HG02870 (cell line): Measurements from ENCODE around the gene PBXIP1.
A peak's percentile ranks its signal among the peaks of the same experiment; 100 is the strongest.

Experiments used
- ATAC-seq: cut with Tn5 transposase; IDR thresholded peaks from one replicate; pipeline ENCODE4 v1.9.1; 2021; ENCODE audit warnings: mild to moderate bottlenecking, moderate library complexity; ENCODE audit not compliant: unreplicated experiment

PBXIP1 gene

GRCh38 chr1:154959426-154959780, 3.5 kb upstream of the PBXIP1 start:
- ATAC-seq, result no peak

DNA sequence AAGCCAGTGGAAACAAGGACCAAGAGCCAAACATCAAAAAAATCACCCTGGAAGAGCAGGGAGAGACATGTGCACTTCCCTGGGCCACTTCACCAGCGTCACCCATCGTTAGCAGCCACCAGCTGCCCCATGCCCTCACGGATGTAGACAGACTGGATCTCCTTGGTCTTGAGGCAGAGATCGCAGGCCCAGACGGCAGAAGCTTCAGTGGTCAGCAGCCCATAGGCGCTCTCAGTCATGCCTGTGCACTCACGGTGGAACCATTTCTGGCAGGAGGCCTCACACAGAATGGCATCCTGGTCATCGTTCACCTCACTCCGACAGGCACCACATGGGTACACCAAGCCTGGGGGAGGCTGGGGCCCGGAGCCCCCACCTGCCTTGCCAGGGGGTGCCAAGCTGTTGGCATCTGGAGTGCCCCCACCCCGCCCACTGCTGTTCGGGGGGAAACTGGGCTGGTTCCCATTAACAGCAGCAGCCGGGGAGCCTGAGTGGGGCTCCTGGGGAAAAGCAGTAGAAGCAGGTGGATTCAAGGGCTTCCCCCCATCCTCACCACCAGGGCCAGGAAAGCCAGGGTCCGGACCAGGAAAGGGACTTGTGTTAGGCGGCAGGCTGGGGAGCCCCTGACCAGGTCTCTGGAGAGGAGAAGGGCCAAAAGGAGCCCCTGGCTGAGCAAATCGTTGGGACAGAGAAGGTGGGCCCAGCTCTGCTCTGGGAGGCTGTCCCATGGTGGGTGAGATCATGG, 3.0 kb upstream of the PBXIP1 start:
- ATAC-seq, result no peak

GRCh38 chr1:154958036-154958435, 2.1 kb upstream of the PBXIP1 start:
- ATAC-seq, result no peak

- ATAC-seq, result no peak
These were observed 1.3 kb upstream of the PBXIP1 start for GRCh38 chr1:154957091-154957657.

DNA sequence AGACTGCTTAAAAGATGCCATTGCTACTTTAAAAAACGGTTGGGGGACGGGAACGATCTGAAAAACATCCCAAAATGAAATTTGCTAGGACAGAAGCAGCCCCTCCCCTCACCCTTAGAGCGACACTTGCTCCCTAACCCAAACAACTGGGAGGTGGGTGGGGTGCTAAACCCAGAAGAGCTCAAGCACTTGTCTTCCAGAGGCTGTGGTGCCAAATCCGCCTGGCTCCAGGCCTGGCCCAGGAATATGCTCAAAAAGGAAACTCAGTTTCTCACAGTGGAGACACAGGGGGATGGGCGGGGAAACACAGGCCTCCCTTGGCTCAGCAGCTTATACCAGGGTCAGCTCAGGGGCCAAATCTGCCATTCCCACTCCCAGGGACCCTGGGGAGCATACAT, 644 bp upstream of the PBXIP1 start:
- no peak for ATAC-seq

DNA sequence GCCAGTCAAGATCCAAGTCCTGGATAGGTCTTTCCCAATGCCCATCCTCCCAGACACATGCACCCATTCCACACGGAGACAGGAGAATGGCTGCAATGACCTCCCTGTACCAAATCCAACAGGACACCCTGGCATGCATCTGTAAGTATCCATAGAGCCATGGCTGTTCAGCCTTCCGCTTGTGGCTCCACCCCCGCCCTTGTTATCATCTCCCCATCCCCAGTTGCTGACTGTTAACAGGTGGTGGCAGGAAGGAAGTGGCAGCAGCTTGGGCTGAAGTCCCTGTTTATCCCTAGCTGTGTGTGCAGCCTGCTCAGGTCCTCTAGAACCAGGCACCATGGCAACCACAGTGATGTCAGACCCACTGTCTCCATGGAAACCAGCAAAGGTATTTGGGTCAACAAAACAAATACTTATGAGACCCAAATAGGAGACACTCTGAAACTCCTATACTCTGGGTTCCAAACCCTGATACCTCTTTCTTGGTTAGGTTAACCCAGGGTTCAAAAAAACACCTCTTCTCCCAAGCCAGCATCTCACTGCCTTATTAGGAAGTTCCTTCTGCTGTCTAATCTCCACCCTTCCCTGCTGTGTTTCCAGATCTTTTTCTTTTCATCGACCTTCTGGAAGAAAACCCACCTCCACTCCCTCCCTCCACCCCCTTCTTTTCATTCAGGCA, 721 bp downstream of the PBXIP1 start:
- peak; percentile 39 for ATAC-seq

DNA sequence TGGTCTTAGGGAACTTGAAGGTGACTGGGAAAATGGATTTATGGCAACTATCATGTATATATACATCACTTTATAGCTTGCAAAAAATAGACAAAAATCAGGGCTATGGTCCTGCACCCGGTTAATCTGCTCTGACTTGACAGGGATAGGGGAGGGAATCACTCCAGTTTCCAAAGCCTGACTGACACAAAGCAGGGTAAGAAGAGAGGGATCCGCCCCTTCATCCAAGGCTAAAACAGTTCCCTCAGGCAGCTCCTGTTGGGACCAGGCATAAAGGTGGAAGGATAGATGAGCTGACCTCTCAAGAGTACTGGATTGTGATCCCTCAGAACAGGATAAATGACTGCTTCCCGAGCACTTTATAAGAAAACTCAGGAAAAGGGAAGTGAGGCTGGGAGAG, 1.4 kb downstream of the PBXIP1 start:
- no peak for ATAC-seq

GRCh38 chr1:154953611-154954038, 2.3 kb downstream of the PBXIP1 start:
- ATAC-seq, result no peak

DNA sequence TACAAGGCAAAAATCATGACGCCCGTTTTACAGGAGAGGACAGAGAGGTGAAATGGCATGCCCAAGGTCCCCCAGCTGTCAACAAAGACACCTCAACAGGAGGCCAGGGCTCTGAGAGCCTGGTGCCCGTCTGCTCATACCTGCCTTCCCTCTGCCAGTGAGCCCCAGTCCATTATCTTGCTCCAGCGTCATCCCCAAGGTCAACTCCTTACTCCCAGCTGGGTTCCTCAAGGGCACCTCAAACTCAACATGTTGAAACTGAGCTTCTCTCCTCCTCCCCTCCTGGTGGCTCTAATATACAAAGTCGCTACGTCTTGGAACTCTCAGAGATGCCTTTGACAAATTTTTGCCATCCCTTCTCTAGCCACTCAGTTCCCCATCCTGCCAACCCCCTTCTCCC, 3.2 kb downstream of the PBXIP1 start:
- ATAC-seq, result no peak

GRCh38 chr1:154951901-154952657, 3.8 kb downstream of the PBXIP1 start:
- no peak for ATAC-seq

DNA sequence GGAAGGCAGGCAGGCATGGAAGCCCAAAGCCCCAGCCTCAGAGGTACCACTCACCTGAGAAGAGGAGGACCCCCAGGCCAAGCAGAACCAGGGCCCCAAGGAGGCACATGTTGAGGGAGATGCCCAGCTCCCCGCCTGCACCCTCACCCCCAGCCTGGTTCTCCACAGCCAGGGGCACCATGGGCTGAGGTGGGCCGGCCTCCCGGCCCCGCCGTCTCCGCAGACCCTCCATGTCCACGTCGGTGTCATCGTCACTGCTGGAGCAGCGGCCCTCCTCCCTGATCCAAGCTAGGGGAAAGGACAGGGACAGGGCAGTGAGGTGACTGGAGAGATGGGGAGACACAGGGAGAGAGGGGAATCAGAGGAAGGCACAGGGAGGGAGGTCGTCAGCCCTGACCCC, 7.8 kb downstream of the PBXIP1 start:
- ATAC-seq, result no peak

GRCh38 chr1:154945962-154946850, 9.7 kb downstream of the PBXIP1 start:
- no peak for ATAC-seq

DNA sequence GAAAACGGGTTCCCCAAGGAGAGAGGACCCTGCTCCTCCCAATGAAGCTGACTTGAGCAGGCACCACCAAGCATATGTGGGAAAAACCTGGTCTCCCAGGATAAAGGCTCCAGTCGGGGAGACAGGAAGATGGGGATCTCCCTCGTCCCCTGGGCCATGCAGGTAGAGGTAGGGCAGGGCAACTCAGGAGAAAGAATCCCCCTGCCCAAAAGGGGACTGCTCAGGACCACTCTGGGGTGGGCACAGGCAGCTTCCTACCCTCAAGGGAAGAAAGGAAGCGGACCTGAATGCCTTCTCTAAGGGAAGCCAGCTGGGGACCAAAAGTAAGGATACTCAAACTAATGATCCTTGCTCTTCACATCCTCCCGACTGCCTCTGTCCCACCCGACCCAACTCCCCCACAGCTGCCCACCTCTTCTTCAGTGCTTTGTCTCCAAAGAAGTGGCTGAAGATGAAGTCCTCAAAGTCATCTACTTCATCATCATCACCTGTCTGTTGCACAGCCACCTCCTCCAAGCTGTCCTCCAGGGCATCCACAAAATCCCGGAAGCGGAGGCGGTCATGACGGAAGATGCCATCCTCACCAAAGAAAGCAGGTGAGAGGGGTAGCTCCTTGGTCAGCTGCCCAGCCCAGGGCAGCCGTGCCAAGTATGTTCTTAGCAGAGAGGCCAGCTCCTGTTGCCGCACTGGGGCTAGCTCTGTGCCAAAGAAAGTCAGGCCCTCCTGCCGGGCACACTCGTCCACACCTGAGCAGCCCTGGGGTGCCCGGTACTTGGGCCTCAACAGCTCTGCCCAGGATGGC, 10.5 kb downstream of the PBXIP1 start:
- no peak for ATAC-seq

DNA sequence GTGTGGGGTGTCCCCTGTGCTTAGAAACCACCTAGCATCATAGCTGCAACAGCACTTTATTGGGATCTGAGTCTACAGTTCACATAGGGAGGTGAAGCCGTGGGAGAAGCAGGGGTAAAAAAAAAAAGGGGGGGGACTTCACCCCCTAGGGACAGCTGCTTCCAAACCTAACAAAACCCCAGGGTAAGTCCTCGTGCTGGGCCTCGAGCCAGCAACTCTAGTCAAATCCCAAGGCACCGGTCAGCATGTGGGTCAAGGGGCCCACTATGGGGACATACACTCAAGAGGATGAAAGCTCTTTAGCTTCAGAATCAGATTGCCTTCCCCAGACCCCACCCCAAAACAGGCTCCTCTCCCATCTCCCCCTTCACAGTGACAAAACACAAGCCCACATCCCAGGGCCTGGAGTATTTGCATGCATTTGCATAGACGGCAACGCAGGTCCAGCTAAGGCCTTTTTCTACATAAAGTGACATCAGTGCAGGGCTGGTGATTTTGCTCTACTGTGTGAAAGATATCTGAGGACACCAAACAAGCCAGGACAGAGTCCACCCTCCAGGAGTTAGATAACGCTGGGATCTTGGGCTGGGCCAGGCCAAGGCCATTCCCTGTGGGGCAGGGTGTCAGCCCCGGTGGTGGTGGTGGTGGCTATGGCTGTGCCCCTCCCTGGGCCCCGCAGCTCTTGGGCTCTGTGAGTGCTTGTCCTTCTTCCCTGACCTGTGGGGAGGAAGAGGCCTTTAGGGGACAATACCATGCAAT, 11.3 kb downstream of the PBXIP1 start:
- ATAC-seq, result no peak

DNA sequence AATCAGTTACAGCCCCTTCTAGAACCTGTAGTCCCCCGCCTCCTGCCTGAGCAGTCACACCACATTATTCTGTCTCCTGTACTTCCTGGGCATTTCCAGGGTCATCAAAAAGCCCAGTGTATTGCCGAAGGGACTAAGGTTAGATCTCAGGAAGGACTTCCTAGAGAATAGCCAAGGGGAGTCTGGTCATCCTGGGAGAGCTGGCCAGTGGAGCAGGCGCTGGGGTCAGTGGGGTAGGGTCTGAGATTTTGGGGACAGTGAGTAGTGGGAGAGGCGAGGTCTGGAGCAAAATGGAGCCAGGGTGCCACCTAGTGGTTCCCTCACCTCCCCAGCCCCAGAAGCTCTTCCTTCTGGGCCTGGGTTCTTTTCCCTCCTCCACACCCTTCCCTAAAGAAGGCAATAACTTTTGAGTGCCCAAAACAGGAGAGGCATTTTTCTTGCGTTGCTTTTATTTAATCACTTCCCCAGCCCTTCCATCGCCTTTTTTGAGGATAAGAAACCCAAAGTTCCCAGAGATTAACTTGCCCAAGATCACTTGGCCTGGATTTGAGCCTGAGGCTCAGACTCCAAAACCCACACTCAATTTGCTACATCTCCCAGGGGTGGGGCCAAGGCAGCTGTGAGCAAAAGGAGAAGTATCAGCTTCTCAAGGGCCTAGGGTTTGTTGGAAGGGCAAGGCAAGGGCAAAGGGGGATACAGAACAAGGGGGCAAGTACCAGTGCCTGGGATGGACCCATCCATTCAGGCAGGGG, 12.1 kb downstream of the PBXIP1 start:
- ATAC-seq, result no peak

DNA sequence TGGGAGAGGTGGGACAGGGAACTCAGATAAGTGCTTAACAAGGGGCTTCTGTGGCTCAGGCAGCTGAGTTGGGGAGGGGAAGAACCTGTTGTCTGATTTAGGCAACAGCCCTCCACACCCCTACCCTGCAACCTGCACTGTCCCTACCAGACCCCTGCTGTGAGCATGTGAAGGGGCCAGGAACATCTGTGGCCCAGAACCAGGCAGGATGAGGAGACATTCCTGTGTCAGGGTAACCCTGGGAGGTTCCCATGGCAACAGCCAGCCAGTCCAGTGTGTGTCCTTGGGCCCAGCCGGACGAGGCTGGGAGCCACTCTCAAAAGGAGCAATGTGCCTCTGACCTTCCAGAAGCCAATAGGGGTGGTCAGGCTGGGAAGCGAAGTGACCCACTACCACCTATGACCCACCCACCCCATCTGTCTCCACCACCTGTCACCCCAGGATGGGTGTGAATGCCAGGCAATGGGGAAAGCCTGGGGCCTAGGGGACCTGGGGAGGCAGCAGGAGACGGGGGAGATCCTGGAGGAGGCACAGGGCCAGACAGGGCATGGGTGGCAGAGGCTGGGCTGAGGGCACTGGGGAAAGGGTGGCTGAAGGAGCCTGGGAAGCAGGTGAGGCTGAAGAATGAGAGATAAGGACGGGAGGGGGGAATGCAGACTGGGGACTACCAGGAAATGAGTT, 14.4 kb downstream of the PBXIP1 start:
- ATAC-seq, result no peak

DNA sequence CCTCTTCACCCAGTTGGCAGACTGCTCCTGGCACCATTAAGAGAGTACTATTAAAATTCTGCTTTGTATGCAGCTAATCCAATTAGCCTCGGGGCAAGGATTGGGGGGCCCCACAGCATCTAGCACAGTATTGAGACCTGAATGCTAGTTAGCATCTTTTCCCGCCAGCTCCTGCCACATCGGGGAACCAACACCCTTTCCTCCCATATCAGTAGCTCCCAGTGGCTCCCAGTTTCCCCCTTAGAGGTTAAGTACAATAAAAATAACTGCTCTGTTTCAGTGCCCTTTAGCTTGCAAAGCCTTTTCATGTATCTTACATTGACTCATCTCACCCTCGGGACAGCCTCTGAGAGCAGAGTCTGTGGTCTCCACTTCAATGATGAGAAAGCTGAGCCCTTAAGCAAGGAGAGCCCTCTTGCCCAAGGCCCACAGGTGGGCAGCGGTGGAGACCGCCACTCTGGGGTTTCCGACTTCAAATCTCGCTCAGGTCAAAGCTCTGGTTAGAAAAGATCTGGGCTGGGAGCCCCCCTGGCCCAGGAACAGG, 15.2 kb downstream of the PBXIP1 start:
- no peak for ATAC-seq

- ATAC-seq, result no peak
These were observed 15.7 kb downstream of the PBXIP1 start for GRCh38 chr1:154940213-154940560.
